ENCODE measurements around the gene FZD7.

The FZD7 gene

GRCh38 chr2:202074324-202074723, 40.7 kb downstream of the FZD7 start:
- TF ChIP-seq, protein P1, sequence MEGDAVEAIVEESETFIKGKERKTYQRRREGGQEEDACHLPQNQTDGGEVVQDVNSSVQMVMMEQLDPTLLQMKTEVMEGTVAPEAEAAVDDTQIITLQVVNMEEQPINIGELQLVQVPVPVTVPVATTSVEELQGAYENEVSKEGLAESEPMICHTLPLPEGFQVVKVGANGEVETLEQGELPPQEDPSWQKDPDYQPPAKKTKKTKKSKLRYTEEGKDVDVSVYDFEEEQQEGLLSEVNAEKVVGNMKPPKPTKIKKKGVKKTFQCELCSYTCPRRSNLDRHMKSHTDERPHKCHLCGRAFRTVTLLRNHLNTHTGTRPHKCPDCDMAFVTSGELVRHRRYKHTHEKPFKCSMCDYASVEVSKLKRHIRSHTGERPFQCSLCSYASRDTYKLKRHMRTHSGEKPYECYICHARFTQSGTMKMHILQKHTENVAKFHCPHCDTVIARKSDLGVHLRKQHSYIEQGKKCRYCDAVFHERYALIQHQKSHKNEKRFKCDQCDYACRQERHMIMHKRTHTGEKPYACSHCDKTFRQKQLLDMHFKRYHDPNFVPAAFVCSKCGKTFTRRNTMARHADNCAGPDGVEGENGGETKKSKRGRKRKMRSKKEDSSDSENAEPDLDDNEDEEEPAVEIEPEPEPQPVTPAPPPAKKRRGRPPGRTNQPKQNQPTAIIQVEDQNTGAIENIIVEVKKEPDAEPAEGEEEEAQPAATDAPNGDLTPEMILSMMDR (IDR thresholded peaks at IDR 0.05; ENCODE audit: insufficient read depth, missing control alignments) = no peak
- DNase-seq (ENCODE audit: insufficient read length, low spot score) (no peak), FAIRE-seq (no peak)

DNA sequence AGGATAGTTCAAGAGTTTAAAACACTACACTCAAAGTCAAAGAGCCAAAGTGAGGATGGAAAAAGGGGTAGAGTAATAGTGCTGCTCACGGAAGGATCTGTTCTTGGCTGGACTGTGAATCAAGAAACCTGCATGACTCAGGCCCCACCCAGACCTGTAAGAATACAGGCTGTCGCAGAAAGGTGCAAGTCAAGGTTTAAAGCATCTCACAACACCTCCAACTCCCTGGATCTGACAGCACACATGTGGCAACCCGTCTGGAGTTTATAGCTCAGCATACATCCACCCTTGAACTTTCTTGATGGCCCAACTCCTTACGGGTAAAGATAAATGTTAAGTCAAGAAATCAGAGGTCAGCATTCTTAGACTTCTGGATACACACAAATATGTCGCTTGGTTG, 45.7 kb downstream of the FZD7 start:
- TF ChIP-seq, protein P1 (IDR thresholded peaks at IDR 0.05; ENCODE audit: insufficient read depth, missing control alignments) = no peak
- FAIRE-seq (no peak), DNase-seq (ENCODE audit: insufficient read length, low spot score) (no peak)

GRCh38 chr2:202084265-202084664, 50.6 kb downstream of the FZD7 start:
- FAIRE-seq (no peak), DNase-seq (ENCODE audit: insufficient read length, low spot score) (no peak)
- TF ChIP-seq, protein P1 (IDR thresholded peaks at IDR 0.05; ENCODE audit: insufficient read depth, missing control alignments) = no peak
